ENCODE results near the gene LAMA3. TPM values are rescaled to one million over a fixed set of nuclear protein-coding genes. Genes with fewer than 3 reads are reported as not detected.

The LAMA3 gene
- total RNA-seq, 2 donors from 2014 or later, result 5.0 to 6.4 TPM

- Histone ChIP-seq H3K9me3 (no peaks in the 10 kb centered on the region), H3K4me3 (no peak overlapping the region), H3K36me3 (no peaks in the 10 kb centered on the region), H3K4me1 (peaks cover 0 to 5% of the 10 kb centered on the region in 2 donors), H3K27ac (no peak overlapping the region), H3K27me3 (no peaks in the 10 kb centered on the region)
- TF ChIP-seq CTCF (IDR thresholded peaks at IDR 0.05), result no peak
- DNase-seq (ENCODE audit: low spot score), result no peak
Measured at GRCh38 chr18:23939366-23939765, 250.1 kb downstream of the LAMA3 start.

GRCh38 chr18:23939896-23940295, 250.6 kb downstream of the LAMA3 start:
- peaks cover 0 to 5% of the 10 kb centered on the region in 2 donors for H3K4me1 ChIP-seq
- H3K27ac ChIP-seq, result no peak overlapping the region
- no peak for TF ChIP-seq CTCF (IDR thresholded peaks at IDR 0.05)
- DNase-seq (ENCODE audit: low spot score), result no peak
- H3K36me3 ChIP-seq, result no peaks in the 10 kb centered on the region
- H3K27me3 ChIP-seq, result no peaks in the 10 kb centered on the region
- no peak overlapping the region for H3K4me3 ChIP-seq
- H3K9me3 ChIP-seq, result no peaks in the 10 kb centered on the region

GRCh38 chr18:23941791-23942190, 252.5 kb downstream of the LAMA3 start:
- Histone ChIP-seq H3K4me3 (no peak overlapping the region), H3K27me3 (no peaks in the 10 kb centered on the region), H3K4me1 (peaks cover 0 to 5% of the 10 kb centered on the region in 2 donors), H3K9me3 (no peaks in the 10 kb centered on the region), H3K36me3 (no peaks in the 10 kb centered on the region), H3K27ac (no peak overlapping the region)
- TF ChIP-seq CTCF (IDR thresholded peaks at IDR 0.05), result no peak
- no peak for DNase-seq (ENCODE audit: low spot score)

GRCh38 chr18:23943104-23943503, 253.9 kb downstream of the LAMA3 start:
- H3K4me1 ChIP-seq, result peaks cover 0 to 5% of the 10 kb centered on the region in 2 donors
- no peak for DNase-seq (ENCODE audit: low spot score)
- no peak overlapping the region for H3K4me3 ChIP-seq
- H3K27ac ChIP-seq, result no peak overlapping the region
- H3K9me3 ChIP-seq, result no peaks in the 10 kb centered on the region
- no peaks in the 10 kb centered on the region for H3K27me3 ChIP-seq
- H3K36me3 ChIP-seq, result no peaks in the 10 kb centered on the region
- no peak for TF ChIP-seq CTCF (IDR thresholded peaks at IDR 0.05)

GRCh38 chr18:23943903-23944624, 254.8 kb downstream of the LAMA3 start:
- Histone ChIP-seq H3K27me3 (no peaks in the 10 kb centered on the region), H3K4me3 (no peak overlapping the region), H3K27ac (no peak overlapping the region), H3K36me3 (no peaks in the 10 kb centered on the region), H3K9me3 (no peaks in the 10 kb centered on the region), H3K4me1 (peaks cover 0 to under 1% of the 10 kb centered on the region in 2 donors)
- TF ChIP-seq CTCF (IDR thresholded peaks at IDR 0.05), result no peak
- no peak for DNase-seq (ENCODE audit: low spot score)

All from right atrium auricular region (tissue), 2 donors.